BJ (cell line): ENCODE results near the gene TASP1. TPM values are rescaled to one million over a fixed set of nuclear protein-coding genes. Genes with fewer than 3 reads are reported as not detected.

Source experiments
- CTCF ChIA-PET: fragments of 350-600 bp; formaldehyde crosslinking; extraction: SDS; loops from one replicate; lab custom pipeline; 2021; ENCODE audit warnings: antibody characterized with exemption, inconsistent platforms; lab: Yijun Ruan, JAX
- POLR2A ChIA-PET: fragments of 300-600 bp; sonication (Branson Sonifier 250); formaldehyde crosslinking; extraction: SDS; loops from one replicate; lab custom pipeline; 2021; ENCODE audit warnings: antibody characterized with exemption; lab: Charles Lee
- DNase-seq: peaks from one replicate; pipeline ENCODE4 v3.0.0-alpha.2; 2011; ENCODE audit warnings: low read depth
- H3K27me3 ChIP-seq: 2 replicates; pipeline ENCODE4 v1.6.0; 2011; ENCODE audit warnings: low read length; ENCODE audit not compliant: control insufficient read depth, insufficient read depth
- H3K36me3 ChIP-seq: 2 replicates; pipeline ENCODE4 v1.5.1; 2011; ENCODE audit warnings: low read length; ENCODE audit not compliant: control insufficient read depth, insufficient read depth
- H3K4me3 ChIP-seq: 2 replicates; pipeline ENCODE4 v1.5.1; 2011; ENCODE audit warnings: low read depth, mild to moderate bottlenecking, control low read depth, low read length
- polyA plus RNA-seq: library from polyadenylated mRNA; depleted of rRNA; stranded (reverse); fragments of >200 nt; gene quantifications from 2 replicates; pipeline ENCODE4 v1.2.3, GENCODE V29; 2011
- TF ChIP-seq, protein P1 (sequence below): IDR thresholded peaks from 2 replicates; pipeline ENCODE4 v1.5.1; 2011; ENCODE audit warnings: low read depth, mild to moderate bottlenecking, control low read depth, inconsistent platforms, low read length, moderate library complexity; ENCODE audit not compliant: insufficient read depth

Gene TASP1
- polyA plus RNA-seq, 1 experiment = 5.4 TPM

DNA sequence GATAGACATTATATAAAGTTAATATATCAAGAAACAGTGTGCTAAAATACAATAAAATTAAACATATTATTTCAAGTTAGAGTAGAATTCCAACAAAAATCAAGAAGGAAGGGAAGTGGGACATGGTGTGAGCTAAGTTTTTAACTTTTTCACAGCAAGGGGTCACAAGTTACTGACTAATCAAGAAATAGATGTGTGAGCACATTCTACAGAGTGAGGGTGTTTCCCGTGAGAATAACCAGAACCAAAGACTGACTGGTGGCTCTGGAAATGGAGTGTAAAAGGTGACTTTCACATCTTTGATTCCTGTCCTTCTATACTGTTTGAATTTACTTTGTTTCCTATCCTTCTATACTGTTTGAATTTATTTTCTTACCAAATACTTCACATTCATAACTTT, 206.6 kb downstream of the TASP1 start:
- ChIA-PET POLR2A (no interaction called here), CTCF (no interaction called here)
- Histone ChIP-seq H3K36me3 (no peaks in the 10 kb centered on the region; the same call in 1 of the 2 replicates), H3K4me3 (no peak overlapping the region), H3K27me3 (no peaks in the 10 kb centered on the region)
- TF ChIP-seq, protein P1, sequence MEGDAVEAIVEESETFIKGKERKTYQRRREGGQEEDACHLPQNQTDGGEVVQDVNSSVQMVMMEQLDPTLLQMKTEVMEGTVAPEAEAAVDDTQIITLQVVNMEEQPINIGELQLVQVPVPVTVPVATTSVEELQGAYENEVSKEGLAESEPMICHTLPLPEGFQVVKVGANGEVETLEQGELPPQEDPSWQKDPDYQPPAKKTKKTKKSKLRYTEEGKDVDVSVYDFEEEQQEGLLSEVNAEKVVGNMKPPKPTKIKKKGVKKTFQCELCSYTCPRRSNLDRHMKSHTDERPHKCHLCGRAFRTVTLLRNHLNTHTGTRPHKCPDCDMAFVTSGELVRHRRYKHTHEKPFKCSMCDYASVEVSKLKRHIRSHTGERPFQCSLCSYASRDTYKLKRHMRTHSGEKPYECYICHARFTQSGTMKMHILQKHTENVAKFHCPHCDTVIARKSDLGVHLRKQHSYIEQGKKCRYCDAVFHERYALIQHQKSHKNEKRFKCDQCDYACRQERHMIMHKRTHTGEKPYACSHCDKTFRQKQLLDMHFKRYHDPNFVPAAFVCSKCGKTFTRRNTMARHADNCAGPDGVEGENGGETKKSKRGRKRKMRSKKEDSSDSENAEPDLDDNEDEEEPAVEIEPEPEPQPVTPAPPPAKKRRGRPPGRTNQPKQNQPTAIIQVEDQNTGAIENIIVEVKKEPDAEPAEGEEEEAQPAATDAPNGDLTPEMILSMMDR = no peak
- DNase-seq = no peak

DNA sequence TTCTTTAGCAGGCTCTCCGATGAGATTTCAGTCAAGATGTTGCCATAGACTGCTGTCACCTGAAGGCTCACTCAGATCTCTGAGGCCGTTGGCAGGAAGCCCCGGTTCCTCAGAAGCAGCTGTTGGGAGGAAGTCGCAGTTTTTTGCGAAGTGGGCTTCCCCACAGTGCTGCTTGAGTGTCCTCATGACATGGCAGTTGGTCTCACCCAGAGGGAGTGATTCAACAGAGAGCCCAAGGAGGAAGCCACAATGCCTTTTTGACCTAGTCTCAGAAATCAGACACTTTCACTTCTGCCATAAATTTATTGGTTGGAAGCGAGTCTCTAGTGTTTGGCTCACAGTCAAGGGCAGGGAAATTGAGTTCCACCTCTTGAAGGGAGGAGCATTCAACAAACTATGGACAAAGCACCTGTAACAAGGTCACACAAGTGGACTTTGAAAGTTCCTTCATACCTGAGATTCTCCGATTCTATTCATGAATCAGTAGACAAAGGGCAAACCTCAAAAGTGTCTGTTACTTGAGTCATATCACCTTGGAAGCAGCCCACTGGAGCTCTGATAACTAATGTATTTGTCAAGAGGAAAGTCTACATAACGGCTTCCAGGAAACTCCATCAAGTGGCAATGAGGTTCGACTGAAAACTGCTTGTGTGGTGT, 208.3 kb downstream of the TASP1 start:
- DNase-seq = no peak
- TF ChIP-seq, protein P1 = no peak
- H3K27me3 ChIP-seq = no peaks in the 10 kb centered on the region
- POLR2A ChIA-PET = no interaction called here
- CTCF ChIA-PET = no interaction called here
- no peak overlapping the region for H3K4me3 ChIP-seq
- no peaks in the 10 kb centered on the region; the same call in 1 of the 2 replicates for H3K36me3 ChIP-seq

DNA sequence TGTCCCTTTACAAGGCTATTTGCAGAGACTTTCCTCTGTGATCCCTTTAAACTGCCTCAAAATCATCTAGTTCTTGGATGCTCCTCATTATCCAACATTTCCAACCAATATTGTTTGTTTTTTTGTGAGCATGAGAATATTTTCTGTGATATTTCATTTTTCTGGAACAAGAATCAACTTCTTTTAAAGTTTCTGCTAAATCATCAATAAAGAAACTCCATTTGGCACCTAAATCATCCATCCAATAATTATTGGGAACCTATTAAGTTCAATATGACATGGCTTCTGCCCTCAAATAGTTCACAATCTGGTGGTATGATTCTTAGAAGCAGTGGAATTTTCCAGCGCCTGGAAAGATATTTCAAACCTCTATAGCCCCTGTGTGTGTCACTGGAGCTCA, 210.0 kb downstream of the TASP1 start:
- TF ChIP-seq, protein P1 = no peak
- Histone ChIP-seq H3K27me3 (no peaks in the 10 kb centered on the region), H3K4me3 (no peak overlapping the region), H3K36me3 (no peaks in the 10 kb centered on the region; the same call in 1 of the 2 replicates)
- DNase-seq = no peak
- POLR2A ChIA-PET = no interaction called here
- CTCF ChIA-PET = interaction anchor here (1.1 kb wide), 1 partner anchor 13 kb away, joined by 3 read pairs; no protein-coding TSS in a partner anchor

DNA sequence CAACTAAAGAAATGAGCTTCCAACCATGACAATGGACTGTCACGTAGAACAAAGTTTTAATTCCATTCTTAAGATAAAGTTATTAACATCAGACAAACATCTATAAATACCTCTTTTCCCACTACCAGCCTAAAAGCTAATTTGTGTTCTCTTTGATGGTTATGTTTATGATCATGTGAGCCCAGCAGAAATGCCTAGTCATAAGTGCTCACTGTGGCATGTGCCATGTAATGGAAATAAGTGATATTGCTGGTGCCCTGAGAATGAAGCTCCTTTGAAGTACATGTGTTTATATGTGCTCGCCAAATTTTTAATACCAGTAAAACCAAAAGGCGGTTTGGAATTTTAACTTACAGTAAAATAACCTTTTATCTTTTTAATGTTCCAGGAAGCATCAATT, 211.9 kb downstream of the TASP1 start:
- TF ChIP-seq, protein P1 = no peak
- no peaks in the 10 kb centered on the region; the same call in 1 of the 2 replicates for H3K36me3 ChIP-seq
- no peaks in the 10 kb centered on the region for H3K27me3 ChIP-seq
- no peak for DNase-seq
- POLR2A ChIA-PET = interaction anchor here (0.6 kb wide), 1 partner anchor 345 kb away, joined by 7 read pairs; no protein-coding TSS in a partner anchor
- H3K4me3 ChIP-seq = no peak overlapping the region
- CTCF ChIA-PET = interaction anchor here (1.0 kb wide), 1 partner anchor 37 kb away, joined by 5 read pairs; no protein-coding TSS in a partner anchor

DNA sequence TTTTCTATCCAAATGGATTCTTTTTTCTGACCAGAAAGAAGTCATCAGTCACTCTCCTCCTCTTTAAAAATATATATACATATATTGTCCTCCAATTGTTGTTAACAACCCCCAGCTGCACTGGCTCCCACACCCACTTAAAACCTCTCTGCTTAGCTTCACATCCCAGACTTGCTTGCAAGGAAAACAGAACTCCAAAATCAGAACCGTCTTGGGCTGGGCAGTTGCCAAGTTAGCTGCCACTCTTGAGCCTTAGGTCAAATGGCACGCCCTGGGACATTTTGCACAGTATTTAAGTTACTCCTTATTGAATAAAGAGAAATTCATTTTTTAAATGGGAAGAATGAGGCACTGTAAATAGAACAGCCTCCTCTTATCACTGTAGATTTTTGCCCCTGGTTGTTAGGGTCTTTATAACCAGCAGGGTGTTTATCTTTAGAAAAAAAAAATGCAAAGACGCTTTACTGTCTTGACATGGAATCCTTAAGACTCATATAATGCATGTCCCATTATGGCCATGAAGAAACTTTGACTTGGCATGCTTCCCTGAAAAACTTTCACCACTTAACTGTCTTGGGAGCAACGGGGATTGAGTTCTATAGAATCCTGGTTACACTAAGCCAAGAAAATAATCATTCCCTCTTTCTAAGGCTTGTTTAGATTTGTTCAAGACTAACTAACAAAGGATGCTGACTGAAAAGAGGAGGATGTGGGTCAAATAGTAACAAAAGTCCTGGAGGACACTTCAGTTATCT, 213.2 kb downstream of the TASP1 start:
- TF ChIP-seq, protein P1 = no peak
- no peak for DNase-seq
- no peak overlapping the region for H3K4me3 ChIP-seq
- POLR2A ChIA-PET = no interaction called here
- no peaks in the 10 kb centered on the region for H3K36me3 ChIP-seq
- CTCF ChIA-PET = interaction anchor here (1.3 to 2.3 kb wide), 2 partner anchors 101 to 121 kb away, joined by 3 to 8 read pairs; no protein-coding TSS in a partner anchor
- H3K27me3 ChIP-seq = no peaks in the 10 kb centered on the region
